OCI-LY7 (cell line): ENCODE results near the gene HSD17B7. TPM values are rescaled to one million over a fixed set of nuclear protein-coding genes. Genes with fewer than 3 reads are reported as not detected.

Source experiments
- BruUV-seq: library from RNA; stranded (reverse); fragments of 400-500 nt; replicated peaks from 2 replicates; lab custom pipeline; 2021; lab: Mats Ljungman, UMichigan
- CTCF ChIA-PET: fragments of 300-600 bp; sonication (Branson Sonifier 250); formaldehyde crosslinking; loops from one replicate; lab custom pipeline; 2022; ENCODE audit warnings: antibody characterized with exemption; ENCODE audit not compliant: unreplicated experiment; lab: Charles Lee
- POLR2A ChIA-PET: fragments of 300-600 bp; sonication (Branson Sonifier 250); formaldehyde crosslinking; loops from one replicate; lab custom pipeline; 2022; ENCODE audit warnings: antibody characterized with exemption; lab: Charles Lee
- DNase-seq: peaks from one replicate; pipeline ENCODE4 v3.0.0-alpha.2; 2015; ENCODE audit warnings: low spot score
- H2AFZ ChIP-seq: fragments of 200-600 bp; sonication (generic), shearing (Covaris generic); 2 replicates; pipeline ENCODE4 v1.6.1; 2014; ENCODE audit warnings: mild to moderate bottlenecking, antibody characterized with exemption, low read length, moderate library complexity
- H3K27ac ChIP-seq: fragments of 200-600 bp; sonication (generic); 2 replicates; pipeline ENCODE4 v1.5.1; 2014; ENCODE audit warnings: mixed run types, low read depth, mild to moderate bottlenecking, moderate library complexity, low read length, inconsistent platforms; ENCODE audit not compliant: poor library complexity, severe bottlenecking
- H3K36me3 ChIP-seq: fragments of 200-600 bp; sonication (generic); 2 replicates; pipeline ENCODE4 v1.6.1; 2014; ENCODE audit warnings: mild to moderate bottlenecking, antibody characterized with exemption, low read length, moderate library complexity, mixed read lengths; ENCODE audit not compliant: insufficient read depth
- H3K4me1 ChIP-seq: fragments of 200-600 bp; sonication (generic); 2 replicates; pipeline ENCODE4 v1.5.1; 2014; ENCODE audit warnings: mild to moderate bottlenecking, low read length; ENCODE audit not compliant: insufficient read depth, poor library complexity, severe bottlenecking
- H3K4me2 ChIP-seq: fragments of 200-600 bp; sonication (generic); 2 replicates; pipeline ENCODE4 v1.6.1; 2014; ENCODE audit warnings: mild to moderate bottlenecking, low read length
- H3K4me3 ChIP-seq: fragments of 200-600 bp; sonication (generic); 2 replicates; pipeline ENCODE4 v1.5.1; 2014; ENCODE audit warnings: mild to moderate bottlenecking, low read depth, low read length; ENCODE audit not compliant: poor library complexity, severe bottlenecking
- H3K79me2 ChIP-seq: fragments of 200-600 bp; sonication (generic); 2 replicates; pipeline ENCODE4 v1.6.1; 2016; ENCODE audit warnings: low read depth, mild to moderate bottlenecking, low read length, moderate library complexity, mixed read lengths; ENCODE audit not compliant: insufficient read depth
- H3K9me2 ChIP-seq: fragments of 200-600 bp; sonication (generic); 2 replicates; pipeline ENCODE4 v1.6.1; 2016; ENCODE audit warnings: mild to moderate bottlenecking, low read length, mixed read lengths; ENCODE audit not compliant: insufficient read depth
- H3K9me3 ChIP-seq: fragments of 200-600 bp; sonication (generic); 2 replicates; pipeline ENCODE4 v1.6.1; 2014; ENCODE audit warnings: mild to moderate bottlenecking, mixed run types, low read length, mixed read lengths
- H4K20me1 ChIP-seq: fragments of 200-600 bp; sonication (generic); 2 replicates; pipeline ENCODE4 v1.6.1; 2014; ENCODE audit warnings: mild to moderate bottlenecking, antibody characterized with exemption, low read length, moderate library complexity, mixed read lengths; ENCODE audit not compliant: insufficient read depth
- CTCF ChIP-seq: fragments of 200-600 bp; sonication (generic); conservative IDR thresholded peaks from 2 replicates; pipeline ENCODE4 v1.5.1; 2014; ENCODE audit warnings: mild to moderate bottlenecking, antibody characterized with exemption, low read length, moderate library complexity, mixed read lengths
- EZH2phosphoT487 ChIP-seq: fragments of 200-600 bp; sonication (generic); IDR thresholded peaks from 2 replicates; pipeline ENCODE4 v1.6.1; 2018; ENCODE audit warnings: low read depth, borderline replicate concordance, mild to moderate bottlenecking, mixed run types, antibody characterized with exemption, low read length, moderate library complexity, mixed read lengths
- intact Hi-C: fragments of 100-400 bp; cut with micrococcal nuclease; formaldehyde crosslinking; loops from one replicate; pipeline ENCODE4 v1.10.0; 2022; ENCODE audit not compliant: unreplicated experiment
- total RNA-seq, 2 experiments: library from RNA; depleted of rRNA in 1 of 2; stranded (reverse); fragments of >200 nt in 1 of 2; shearing (Covaris generic) in 1 of 2; gene quantifications; 2 replicates each; pipeline ENCODE4 v1.2.3, GENCODE V29; 2014 to 2022

HSD17B7 gene
- total RNA-seq, 2 experiments from 2014 or later: 41.2 to 51.1 TPM

- POLR2A ChIA-PET: interaction anchor here (0.7 kb wide), 1 partner anchor 990 kb away, joined by 3 read pairs; no protein-coding TSS in a partner anchor
- BruUV-seq: no TSS peak
Observed at GRCh38 chr1:162854245-162854882, 63.9 kb downstream of the HSD17B7 start.

GRCh38 chr1:162855461-162856150, 65.1 kb downstream of the HSD17B7 start:
- no TSS peak for BruUV-seq
- TF ChIP-seq EZH2phosphoT487: no peak
- Histone ChIP-seq H3K4me2 (no peak overlapping the region), H3K9me2 (no peaks in the 10 kb centered on the region), H4K20me1 (no peaks in the 10 kb centered on the region), H2AFZ (no peak overlapping the region), H3K9me3 (no peaks in the 10 kb centered on the region), H3K79me2 (no peaks in the 10 kb centered on the region), H3K27ac (no peak overlapping the region), H3K36me3 (no peaks in the 10 kb centered on the region), H3K4me3 (no peak overlapping the region), H3K4me1 (no peaks in the 10 kb centered on the region)
- intact Hi-C loops: loop anchor here (2.0 kb wide), 1 partner anchor 459 kb away; no protein-coding TSS in a partner anchor
- POLR2A ChIA-PET: no interaction called here
- CTCF ChIA-PET: no interaction called here
- no peak for DNase-seq

More at GRCh38 chr1:162854245-162854882, 63.9 kb downstream of the HSD17B7 start:
- intact Hi-C loops: loop anchor here (2.0 kb wide), 1 partner anchor 460 kb away; no protein-coding TSS in a partner anchor
- Histone ChIP-seq H3K9me2 (no peaks in the 10 kb centered on the region), H3K79me2 (no peaks in the 10 kb centered on the region), H4K20me1 (no peaks in the 10 kb centered on the region), H3K4me2 (no peak overlapping the region), H3K27ac (no peak overlapping the region), H3K4me1 (no peaks in the 10 kb centered on the region), H3K4me3 (no peak overlapping the region), H2AFZ (no peak overlapping the region), H3K9me3 (no peaks in the 10 kb centered on the region), H3K36me3 (no peaks in the 10 kb centered on the region)
- TF ChIP-seq EZH2phosphoT487 (no peak), CTCF (peak; percentile 96)
- DNase-seq: peak; percentile 69
- CTCF ChIA-PET: no interaction called here

GRCh38 chr1:162856260-162856659, 65.8 kb downstream of the HSD17B7 start:
- TF ChIP-seq EZH2phosphoT487 (no peak), CTCF (no peak)
- ChIA-PET POLR2A (no interaction called here), CTCF (no interaction called here)
- intact Hi-C loops: no loop called here
- no peak for DNase-seq
- Histone ChIP-seq H3K4me1 (no peaks in the 10 kb centered on the region), H3K9me3 (no peaks in the 10 kb centered on the region), H3K9me2 (no peaks in the 10 kb centered on the region), H2AFZ (no peak overlapping the region), H3K79me2 (no peaks in the 10 kb centered on the region), H3K4me2 (no peak overlapping the region), H3K36me3 (no peaks in the 10 kb centered on the region), H4K20me1 (no peaks in the 10 kb centered on the region), H3K4me3 (no peak overlapping the region), H3K27ac (no peak overlapping the region)
- no TSS peak for BruUV-seq
